Activated B cell treated with CpG ODN at 0.5 μM for 24 hours (primary cell): ENCODE data around the gene ZNF536. TPM values are rescaled to one million over a fixed set of nuclear protein-coding genes. Genes with fewer than 3 reads are reported as not detected.

ENCODE experiments used
- ATAC-seq: fragments of 200-7000 bp; cut with Tn5 transposase; one replicate; pipeline ENCODE4 v1.10.0; 2021; ENCODE audit warnings: low read depth, mild to moderate bottlenecking, moderate library complexity
- CTCF ChIA-PET: fragments of 350-600 bp; sonication (Branson Sonifier 250); formaldehyde crosslinking; loops from one replicate; lab custom pipeline; 2021; ENCODE audit warnings: antibody characterized with exemption; lab: Charles Lee
- POLR2A ChIA-PET: fragments of 350-600 bp; sonication (Branson Sonifier 250); formaldehyde crosslinking; loops from one replicate; lab custom pipeline; 2021; ENCODE audit warnings: antibody characterized with exemption; lab: Charles Lee
- DNase-seq: peaks from one replicate; pipeline ENCODE4 v3.0.0; 2022
- H3K27ac Mint-ChIP-seq: one replicate; pipeline ENCODE4 v1.8.0; 2020; ENCODE audit warnings: mixed read lengths
- H3K27me3 Mint-ChIP-seq: one replicate; pipeline ENCODE4 v1.8.0; 2021; ENCODE audit warnings: mixed read lengths
- H3K36me3 Mint-ChIP-seq: one replicate; pipeline ENCODE4 v1.8.0; 2021; ENCODE audit warnings: low read depth, mixed read lengths
- H3K4me1 Mint-ChIP-seq: one replicate; pipeline ENCODE4 v1.8.0; 2021; ENCODE audit warnings: mixed read lengths
- H3K4me3 Mint-ChIP-seq: one replicate; pipeline ENCODE4 v1.8.0; 2020; ENCODE audit warnings: mild to moderate bottlenecking, mixed read lengths
- H3K9me3 Mint-ChIP-seq: one replicate; pipeline ENCODE4 v1.8.0; 2020; ENCODE audit warnings: mixed read lengths
- CTCF ChIP-seq: fragments of 200-600 bp; IDR thresholded peaks from one replicate; pipeline ENCODE4 v1.8.0; 2022; ENCODE audit warnings: antibody characterized with exemption, mild to moderate bottlenecking
- intact Hi-C: fragments of 100-400 bp; cut with micrococcal nuclease; formaldehyde crosslinking; loops from one replicate; pipeline ENCODE4 v1.15.1; 2024
- total RNA-seq: library from RNA; stranded (reverse); gene quantifications from 2 replicates; pipeline ENCODE4 v1.2.3, GENCODE V29; 2022

ZNF536 gene
- total RNA-seq, 1 donor from 2014 or later = not detected

GRCh38 chr19:30428092-30428680 is 56.0 kb downstream of the ZNF536 start:
- intact Hi-C loops = no loop called here
- TF ChIP-seq CTCF = no peak
- ChIA-PET CTCF (no interaction called here), POLR2A (no interaction called here)
- Mint-ChIP-seq H3K9me3 (no peaks in the 10 kb centered on the region), H3K27me3 (no peaks in the 10 kb centered on the region), H3K36me3 (no peaks in the 10 kb centered on the region), H3K4me1 (no peaks in the 10 kb centered on the region), H3K27ac (no peak overlapping the region), H3K4me3 (no peak overlapping the region)
- ATAC-seq (no peak), DNase-seq (no peak)

GRCh38 chr19:30428844-30429243 is 56.7 kb downstream of the ZNF536 start:
- no peaks in the 10 kb centered on the region for H3K27me3 Mint-ChIP-seq
- CTCF ChIA-PET = no interaction called here
- DNase-seq (no peak), ATAC-seq (no peak)
- H3K4me1 Mint-ChIP-seq = no peaks in the 10 kb centered on the region
- no peak for TF ChIP-seq CTCF
- no peaks in the 10 kb centered on the region for H3K9me3 Mint-ChIP-seq
- H3K4me3 Mint-ChIP-seq = no peak overlapping the region
- POLR2A ChIA-PET = no interaction called here
- no peaks in the 10 kb centered on the region for H3K36me3 Mint-ChIP-seq
- intact Hi-C loops = no loop called here
- H3K27ac Mint-ChIP-seq = no peak overlapping the region

- ATAC-seq (no peak), DNase-seq (no peak)
- Mint-ChIP-seq H3K27me3 (no peaks in the 10 kb centered on the region), H3K27ac (no peak overlapping the region), H3K4me1 (no peaks in the 10 kb centered on the region), H3K4me3 (no peak overlapping the region), H3K36me3 (no peaks in the 10 kb centered on the region), H3K9me3 (no peaks in the 10 kb centered on the region)
- CTCF ChIA-PET = no interaction called here
- TF ChIP-seq CTCF = no peak
- intact Hi-C loops = no loop called here
- POLR2A ChIA-PET = no interaction called here
Measured at GRCh38 chr19:30430206-30430734, 58.1 kb downstream of the ZNF536 start.

GRCh38 chr19:30431591-30431990 is 59.4 kb downstream of the ZNF536 start:
- Mint-ChIP-seq H3K4me1 (no peaks in the 10 kb centered on the region), H3K9me3 (no peaks in the 10 kb centered on the region), H3K27me3 (no peaks in the 10 kb centered on the region), H3K4me3 (no peak overlapping the region), H3K27ac (no peak overlapping the region), H3K36me3 (no peaks in the 10 kb centered on the region)
- DNase-seq (no peak), ATAC-seq (no peak)
- TF ChIP-seq CTCF = no peak
- intact Hi-C loops = no loop called here
- ChIA-PET POLR2A (no interaction called here), CTCF (no interaction called here)

- POLR2A ChIA-PET = no interaction called here
- DNase-seq (no peak), ATAC-seq (no peak)
- Mint-ChIP-seq H3K4me3 (no peak overlapping the region), H3K9me3 (no peaks in the 10 kb centered on the region), H3K27ac (no peak overlapping the region), H3K4me1 (no peaks in the 10 kb centered on the region), H3K36me3 (no peaks in the 10 kb centered on the region), H3K27me3 (no peaks in the 10 kb centered on the region)
- no peak for TF ChIP-seq CTCF
- intact Hi-C loops = no loop called here
- CTCF ChIA-PET = no interaction called here
Measured at GRCh38 chr19:30434797-30435594, 62.8 kb downstream of the ZNF536 start.
